ENCODE measurements around the gene TMEM132C. TPM values are rescaled to one million over a fixed set of nuclear protein-coding genes. Genes with fewer than 3 reads are reported as not detected.

Gene TMEM132C
- total and polyA plus RNA-seq, 2 of the 8 experiments (the other 6 are each of a cell fraction or from before 2014, with no cell fraction given): 0.23 to 0.76 TPM

GRCh38 chr12:128316973-128317526 lies 50.1 kb downstream of the TMEM132C start (continued):
- no peak for TF ChIP-seq GTF2F1 (IDR thresholded peaks at IDR 0.05; ENCODE audit: borderline replicate concordance, low read depth, low read length)
